RWPE2 (cell line): ENCODE results near the gene ARL8A.

ENCODE experiments used
- ATAC-seq: fragments of 200-7000 bp; cut with Tn5 transposase; 3 replicates; pipeline ENCODE4 v1.9.1; 2021; ENCODE audit warnings: low read depth
- DNase-seq: peaks from one replicate; pipeline ENCODE4 v3.0.0-alpha.2; 2020; ENCODE audit warnings: low spot score
- H3K27ac ChIP-seq: fragments of 450-650 bp; 2 replicates; pipeline ENCODE4 v1.5.1; 2017; ENCODE audit warnings: mild to moderate bottlenecking; ENCODE audit not compliant: poor library complexity, severe bottlenecking
- H3K27me3 ChIP-seq: fragments of 250-450 bp; sonication (Bioruptor Pico); 2 replicates; pipeline ENCODE4 v1.5.1; 2021; ENCODE audit warnings: mild to moderate bottlenecking, moderate library complexity; ENCODE audit not compliant: insufficient read depth, poor library complexity, severe bottlenecking
- H3K36me3 ChIP-seq: fragments of 250-450 bp; sonication (Bioruptor Pico); 2 replicates; pipeline ENCODE4 v1.5.1; 2020; ENCODE audit warnings: low read depth, mild to moderate bottlenecking, moderate library complexity
- H3K4me1 ChIP-seq: fragments of 250-450 bp; sonication (Bioruptor Pico); 2 replicates; pipeline ENCODE4 v1.5.1; 2021; ENCODE audit warnings: mild to moderate bottlenecking, moderate library complexity; ENCODE audit not compliant: insufficient read depth, poor library complexity, severe bottlenecking
- H3K4me3 ChIP-seq: fragments of 250-450 bp; sonication (Bioruptor Pico); 2 replicates; pipeline ENCODE4 v1.5.1; 2021; ENCODE audit warnings: mild to moderate bottlenecking, moderate library complexity; ENCODE audit not compliant: severe bottlenecking
- H3K9me3 ChIP-seq: fragments of 250-450 bp; sonication (Bioruptor Pico); 2 replicates; pipeline ENCODE4 v1.5.1; 2021; ENCODE audit warnings: mild to moderate bottlenecking, moderate library complexity; ENCODE audit not compliant: severe bottlenecking
- TF ChIP-seq, protein P1 (sequence below): fragments of 450-650 bp; IDR thresholded peaks from one replicate; pipeline ENCODE4 v1.5.1; 2017; ENCODE audit warnings: mild to moderate bottlenecking, moderate library complexity; ENCODE audit not compliant: poor library complexity, severe bottlenecking

Gene ARL8A

DNA sequence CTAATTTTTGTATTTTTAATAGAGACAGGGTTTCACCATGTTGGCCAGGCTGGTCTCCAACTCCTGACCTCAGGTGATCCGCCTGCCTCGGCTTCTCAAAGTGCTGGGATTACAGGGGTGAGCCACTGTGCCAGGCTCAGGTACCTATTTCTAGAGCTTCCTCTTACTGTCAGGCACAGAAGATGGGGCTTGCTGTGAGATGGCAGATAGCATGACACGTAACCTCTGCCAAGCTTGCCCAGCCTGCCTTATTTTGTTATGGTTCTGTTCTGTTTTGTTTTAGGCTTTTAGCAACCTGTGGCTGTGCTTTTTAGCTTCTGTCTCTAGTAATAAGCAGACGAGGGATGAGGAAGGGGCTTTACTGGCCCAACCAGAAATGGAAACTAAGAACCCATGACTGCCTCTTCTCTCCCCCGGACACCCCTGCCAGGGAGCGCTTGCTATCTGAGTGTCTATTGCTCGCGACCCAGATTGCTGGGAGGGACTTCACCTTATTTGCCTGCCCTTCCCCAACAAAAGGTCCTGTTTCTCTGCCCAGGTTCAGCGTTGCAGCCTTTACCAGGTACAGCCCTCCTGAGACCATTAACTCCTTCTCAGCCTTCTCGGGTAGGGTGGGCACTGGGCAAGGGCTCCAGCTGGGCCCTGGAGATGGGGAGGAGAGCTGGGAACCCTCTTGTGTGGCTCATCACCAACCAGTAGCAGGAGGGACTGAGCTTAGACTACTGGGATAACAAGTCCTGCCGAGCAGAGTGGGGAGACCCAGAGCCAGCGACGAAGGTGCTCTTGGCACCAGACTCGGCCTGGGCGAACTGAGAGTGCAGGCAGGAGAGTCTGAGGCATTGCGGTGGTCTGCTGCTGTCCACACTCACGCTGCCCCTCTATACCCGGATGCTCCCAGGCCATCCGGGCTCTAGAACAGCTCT is 35.6 kb upstream of the ARL8A start:
- no peak for ATAC-seq
- no peaks in the 10 kb centered on the region for H3K9me3 ChIP-seq
- TF ChIP-seq, protein P1, sequence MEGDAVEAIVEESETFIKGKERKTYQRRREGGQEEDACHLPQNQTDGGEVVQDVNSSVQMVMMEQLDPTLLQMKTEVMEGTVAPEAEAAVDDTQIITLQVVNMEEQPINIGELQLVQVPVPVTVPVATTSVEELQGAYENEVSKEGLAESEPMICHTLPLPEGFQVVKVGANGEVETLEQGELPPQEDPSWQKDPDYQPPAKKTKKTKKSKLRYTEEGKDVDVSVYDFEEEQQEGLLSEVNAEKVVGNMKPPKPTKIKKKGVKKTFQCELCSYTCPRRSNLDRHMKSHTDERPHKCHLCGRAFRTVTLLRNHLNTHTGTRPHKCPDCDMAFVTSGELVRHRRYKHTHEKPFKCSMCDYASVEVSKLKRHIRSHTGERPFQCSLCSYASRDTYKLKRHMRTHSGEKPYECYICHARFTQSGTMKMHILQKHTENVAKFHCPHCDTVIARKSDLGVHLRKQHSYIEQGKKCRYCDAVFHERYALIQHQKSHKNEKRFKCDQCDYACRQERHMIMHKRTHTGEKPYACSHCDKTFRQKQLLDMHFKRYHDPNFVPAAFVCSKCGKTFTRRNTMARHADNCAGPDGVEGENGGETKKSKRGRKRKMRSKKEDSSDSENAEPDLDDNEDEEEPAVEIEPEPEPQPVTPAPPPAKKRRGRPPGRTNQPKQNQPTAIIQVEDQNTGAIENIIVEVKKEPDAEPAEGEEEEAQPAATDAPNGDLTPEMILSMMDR, result no peak
- no peaks in the 10 kb centered on the region for H3K36me3 ChIP-seq
- H3K27me3 ChIP-seq, result no peaks in the 10 kb centered on the region
- no peak overlapping the region for H3K4me3 ChIP-seq
- no peak overlapping the region for H3K27ac ChIP-seq
- DNase-seq, result no peak
- no peaks in the 10 kb centered on the region for H3K4me1 ChIP-seq

DNA sequence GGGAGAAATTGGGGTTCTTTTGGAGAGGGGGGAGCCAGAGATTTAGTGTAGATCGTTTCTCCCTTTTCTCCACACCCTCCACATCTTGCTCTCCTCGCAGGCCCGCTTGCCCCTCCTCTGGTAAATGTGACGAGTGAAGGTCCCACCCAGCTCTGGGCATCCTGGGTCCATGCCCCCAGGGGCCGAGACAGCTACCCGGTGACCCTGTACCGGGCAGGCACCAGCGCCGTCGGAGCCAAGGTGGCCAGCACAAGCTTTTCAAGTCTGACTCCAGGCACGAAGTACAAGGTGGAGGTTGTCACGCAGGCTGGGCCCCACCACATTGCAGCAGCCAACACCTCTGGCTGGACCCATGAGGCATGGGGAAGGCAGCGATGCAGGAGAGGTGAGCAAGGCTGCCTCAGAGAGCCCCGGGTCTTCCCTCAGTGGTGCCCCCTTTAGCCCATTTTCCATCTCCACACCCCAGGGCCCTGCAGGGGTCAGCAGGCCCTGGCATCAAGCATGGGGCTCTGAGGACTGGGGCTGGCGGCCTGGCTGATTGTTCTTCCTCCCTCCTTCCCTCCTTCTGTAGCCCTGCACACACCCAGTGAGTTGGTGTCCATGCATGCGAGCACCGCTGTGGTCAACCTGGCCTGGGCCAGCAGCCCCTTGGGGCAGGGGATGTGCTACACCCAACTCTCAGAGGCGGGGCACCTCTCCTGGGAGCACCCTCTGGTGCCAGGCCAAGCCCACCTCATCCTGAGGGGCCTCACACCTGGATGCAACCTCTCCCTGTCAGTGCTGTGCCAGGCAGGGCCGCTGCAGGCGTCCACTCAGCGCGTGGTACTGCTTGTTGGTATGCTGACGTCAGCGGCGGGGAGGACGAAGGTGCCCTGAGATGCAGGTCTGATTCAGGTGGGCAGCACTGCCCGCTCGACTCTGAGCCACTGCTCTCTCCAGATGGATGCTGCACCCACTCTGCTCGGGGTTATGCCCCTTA is 32.7 kb upstream of the ARL8A start:
- Histone ChIP-seq H3K9me3 (no peaks in the 10 kb centered on the region), H3K27me3 (no peaks in the 10 kb centered on the region), H3K27ac (no peak overlapping the region), H3K36me3 (no peaks in the 10 kb centered on the region), H3K4me3 (no peak overlapping the region), H3K4me1 (no peaks in the 10 kb centered on the region)
- TF ChIP-seq, protein P1, result no peak
- no peak for DNase-seq
- ATAC-seq, result no peak

DNA sequence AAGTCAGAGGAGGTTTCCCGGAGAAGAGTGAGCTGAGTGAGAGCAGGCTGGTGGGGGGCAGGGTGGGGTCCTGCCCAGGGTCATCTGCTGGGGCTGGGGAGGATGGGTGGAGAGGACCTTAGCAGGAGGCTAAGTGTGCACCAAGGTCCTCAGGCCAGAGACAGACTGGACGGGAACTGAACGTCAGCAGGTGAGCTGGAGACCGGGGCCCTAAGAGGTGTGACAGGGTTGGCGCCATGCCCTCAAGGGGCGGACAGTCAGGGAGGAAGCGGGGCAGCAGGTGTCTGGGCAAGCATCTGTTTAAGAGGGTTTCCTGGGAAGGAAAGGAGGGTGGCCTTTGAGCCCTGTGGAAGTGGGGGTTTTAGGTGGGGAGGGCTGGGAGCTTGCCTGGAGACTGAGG is 29.5 kb upstream of the ARL8A start:
- DNase-seq, result no peak
- no peak for ATAC-seq
- H3K4me1 ChIP-seq, result no peaks in the 10 kb centered on the region
- H3K36me3 ChIP-seq, result no peaks in the 10 kb centered on the region
- H3K9me3 ChIP-seq, result no peaks in the 10 kb centered on the region
- no peak overlapping the region for H3K4me3 ChIP-seq
- no peaks in the 10 kb centered on the region for H3K27me3 ChIP-seq
- no peak overlapping the region for H3K27ac ChIP-seq
- TF ChIP-seq, protein P1, result no peak

DNA sequence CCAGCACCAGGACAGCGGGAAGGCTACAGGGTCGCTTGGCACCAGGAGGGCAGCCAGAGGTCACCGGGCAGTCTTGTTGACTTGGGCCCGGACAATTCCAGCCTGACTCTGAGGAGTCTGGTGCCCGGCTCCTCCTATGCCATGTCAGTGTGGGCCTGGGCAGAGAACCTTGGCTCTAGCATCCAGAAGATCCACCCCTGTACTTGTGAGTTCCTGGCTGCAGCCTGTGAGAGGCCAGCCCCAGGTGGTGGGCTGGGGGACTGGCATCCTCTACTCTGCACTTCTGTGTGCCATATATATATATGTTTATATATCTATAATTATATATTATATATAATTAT is 27.4 kb upstream of the ARL8A start:
- ATAC-seq (no peak), DNase-seq (peak; percentile 39)
- no peak overlapping the region for H3K27ac ChIP-seq
- TF ChIP-seq, protein P1, result no peak
- no peaks in the 10 kb centered on the region for H3K4me1 ChIP-seq
- H3K9me3 ChIP-seq, result no peaks in the 10 kb centered on the region
- H3K4me3 ChIP-seq, result no peak overlapping the region
- no peaks in the 10 kb centered on the region for H3K36me3 ChIP-seq
- no peaks in the 10 kb centered on the region for H3K27me3 ChIP-seq
